HUES48 (cell line): Measurements from ENCODE around the gene SH2D7.

Experiments used
- H3K27ac ChIP-seq: one replicate; pipeline ENCODE4 v1.7.0; 2013; ENCODE audit warnings: low read depth, low read length, inconsistent platforms
- H3K27me3 ChIP-seq: 2 replicates; pipeline ENCODE4 v1.6.1; 2013; ENCODE audit warnings: mild to moderate bottlenecking, low read length; ENCODE audit not compliant: control insufficient read depth, insufficient read depth
- H3K36me3 ChIP-seq: 2 replicates; pipeline ENCODE4 v1.6.1; 2013; ENCODE audit warnings: low read length; ENCODE audit not compliant: control insufficient read depth, insufficient read depth
- H3K4me1 ChIP-seq: 2 replicates; pipeline ENCODE4 v1.6.1; 2013; ENCODE audit warnings: mild to moderate bottlenecking, low read length; ENCODE audit not compliant: control insufficient read depth, insufficient read depth
- H3K4me3 ChIP-seq: 2 replicates; pipeline ENCODE4 v1.5.1; 2013; ENCODE audit warnings: mild to moderate bottlenecking, low read depth, low read length
- H3K9ac ChIP-seq: 2 replicates; pipeline ENCODE4 v1.6.1; 2013; ENCODE audit warnings: mild to moderate bottlenecking, low read depth, low read length, moderate library complexity
- H3K9me3 ChIP-seq: 2 replicates; pipeline ENCODE4 v1.6.1; 2013; ENCODE audit warnings: low read length; ENCODE audit not compliant: control insufficient read depth, insufficient read depth

The SH2D7 gene

DNA sequence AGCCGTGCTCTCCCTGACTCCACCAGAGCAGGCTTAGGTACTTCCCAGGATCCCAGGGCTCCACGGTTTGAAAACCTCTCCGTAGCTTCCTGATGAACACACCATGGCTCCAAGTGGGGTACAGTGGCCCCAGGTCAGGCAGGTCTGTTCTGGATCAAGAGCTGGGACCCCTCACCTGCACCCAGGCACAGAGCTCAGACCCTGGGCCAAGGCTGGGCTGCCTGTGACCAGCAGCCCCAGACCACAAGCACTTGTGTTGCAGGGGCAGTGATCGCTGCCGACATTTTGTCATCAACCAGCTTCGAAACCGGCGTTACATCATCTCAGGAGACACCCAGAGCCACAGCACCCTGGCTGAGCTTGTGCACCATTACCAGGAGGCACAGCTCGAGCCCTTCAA is 5.3 kb downstream of the SH2D7 start:
- H3K27ac ChIP-seq = no peak overlapping the region
- no peaks in the 10 kb centered on the region for H3K4me1 ChIP-seq
- no peaks in the 10 kb centered on the region for H3K36me3 ChIP-seq
- no peak overlapping the region for H3K4me3 ChIP-seq
- no peak overlapping the region for H3K9ac ChIP-seq
- no peaks in the 10 kb centered on the region for H3K9me3 ChIP-seq
- peaks cover 5% of the 10 kb centered on the region; the same call in 1 of the 2 replicates for H3K27me3 ChIP-seq

DNA sequence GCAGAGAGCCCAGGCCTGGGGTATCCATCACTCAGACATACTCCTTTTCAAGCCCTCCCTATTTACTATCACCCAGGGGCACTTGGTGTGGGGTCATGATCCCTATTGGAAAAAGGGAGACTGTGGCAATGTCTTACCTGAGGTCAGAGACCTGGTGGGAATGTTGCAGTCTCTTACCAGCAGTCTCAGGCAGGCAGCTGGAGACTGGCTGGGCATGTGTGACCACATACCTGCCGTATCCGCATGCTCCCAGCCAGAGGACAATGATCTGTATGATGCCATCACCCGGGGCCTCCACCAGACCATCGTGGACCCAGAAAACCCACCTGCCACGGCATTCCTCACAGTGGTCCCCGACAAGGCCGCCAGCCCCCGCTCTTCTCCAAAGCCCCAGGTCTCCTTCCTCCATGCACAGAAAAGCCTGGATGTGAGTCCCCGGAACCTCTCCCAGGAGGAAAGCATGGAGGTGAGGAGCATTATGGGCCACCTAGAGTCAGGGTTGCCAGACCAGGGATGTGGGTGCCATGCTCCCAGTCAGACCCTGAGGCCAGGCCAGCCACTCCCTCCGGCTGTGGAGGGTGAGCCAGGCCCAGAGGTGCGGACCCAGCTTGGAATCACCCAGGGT is 5.9 kb downstream of the SH2D7 start:
- Histone ChIP-seq H3K4me1 (no peaks in the 10 kb centered on the region), H3K9me3 (no peaks in the 10 kb centered on the region), H3K27me3 (peaks cover 5% of the 10 kb centered on the region; the same call in 1 of the 2 replicates)

DNA sequence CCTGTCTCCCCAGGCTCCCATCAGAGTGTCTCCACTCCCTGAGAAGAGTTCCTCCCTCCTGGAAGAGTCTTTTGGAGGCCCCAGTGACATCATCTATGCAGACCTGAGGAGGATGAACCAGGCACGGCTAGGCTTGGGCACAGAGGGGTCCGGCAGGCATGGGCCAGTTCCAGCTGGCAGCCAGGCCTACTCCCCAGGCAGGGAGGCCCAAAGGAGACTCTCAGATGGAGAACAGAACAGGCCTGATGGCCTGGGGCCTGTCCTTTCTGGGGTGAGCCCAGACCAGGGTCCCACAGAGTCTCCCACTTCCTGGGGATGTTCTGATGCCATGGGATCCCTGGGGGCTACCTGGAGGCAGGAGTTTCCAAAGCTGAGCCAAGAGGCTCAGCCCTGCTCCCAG is 8.5 kb downstream of the SH2D7 start:
- Histone ChIP-seq H3K4me1 (no peaks in the 10 kb centered on the region), H3K9ac (no peak overlapping the region), H3K4me3 (no peak overlapping the region), H3K27ac (no peak overlapping the region), H3K36me3 (no peaks in the 10 kb centered on the region; the same call in 1 of the 2 replicates), H3K9me3 (no peaks in the 10 kb centered on the region), H3K27me3 (no peaks in the 10 kb centered on the region)

More for the DNA sequence above, 5.9 kb downstream of the SH2D7 start:
- Histone ChIP-seq H3K36me3 (no peaks in the 10 kb centered on the region), H3K4me3 (no peak overlapping the region), H3K9ac (no peak overlapping the region), H3K27ac (no peak overlapping the region)

GRCh38 chr15:78101423-78102105 is 9.2 kb downstream of the SH2D7 start:
- Histone ChIP-seq H3K4me1 (no peaks in the 10 kb centered on the region), H3K9me3 (no peaks in the 10 kb centered on the region), H3K27me3 (no peaks in the 10 kb centered on the region), H3K9ac (no peak overlapping the region), H3K4me3 (no peak overlapping the region), H3K36me3 (no peaks in the 10 kb centered on the region; the same call in 1 of the 2 replicates), H3K27ac (no peak overlapping the region)

- no peaks in the 10 kb centered on the region for H3K27me3 ChIP-seq
- no peak overlapping the region for H3K9ac ChIP-seq
- H3K36me3 ChIP-seq = no peaks in the 10 kb centered on the region; the same call in 1 of the 2 replicates
- no peaks in the 10 kb centered on the region for H3K9me3 ChIP-seq
- H3K4me3 ChIP-seq = no peak overlapping the region
- H3K4me1 ChIP-seq = no peaks in the 10 kb centered on the region
- H3K27ac ChIP-seq = no peak overlapping the region
Measured at GRCh38 chr15:78102211-78102610, 9.8 kb downstream of the SH2D7 start.

DNA sequence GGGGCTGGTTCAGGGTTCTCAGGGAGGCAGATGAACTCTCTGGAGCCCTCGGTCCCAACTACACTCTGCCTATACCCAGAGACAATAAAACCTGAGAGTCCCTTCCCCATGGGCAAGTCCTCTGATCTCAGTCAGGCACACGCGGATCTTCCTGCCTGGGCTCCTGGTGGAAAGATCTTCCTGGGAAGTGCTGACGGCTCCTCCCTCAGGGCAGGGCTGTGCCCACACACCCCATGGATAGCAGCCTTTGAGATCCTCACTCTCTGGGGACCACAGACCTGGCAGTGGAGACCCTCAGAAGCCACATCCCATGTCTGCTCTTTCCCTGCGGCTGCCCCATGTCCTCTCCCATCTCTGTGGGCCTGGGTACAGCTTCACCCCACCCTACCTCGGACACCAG is 10.4 kb downstream of the SH2D7 start:
- H3K9ac ChIP-seq = no peak overlapping the region
- no peaks in the 10 kb centered on the region for H3K4me1 ChIP-seq
- no peak overlapping the region for H3K4me3 ChIP-seq
- H3K9me3 ChIP-seq = no peaks in the 10 kb centered on the region
- no peak overlapping the region for H3K27ac ChIP-seq
- H3K27me3 ChIP-seq = no peaks in the 10 kb centered on the region
- no peaks in the 10 kb centered on the region; the same call in 1 of the 2 replicates for H3K36me3 ChIP-seq

- H3K9me3 ChIP-seq = no peaks in the 10 kb centered on the region
- no peak overlapping the region for H3K4me3 ChIP-seq
- no peaks in the 10 kb centered on the region for H3K4me1 ChIP-seq
- no peak overlapping the region for H3K9ac ChIP-seq
- H3K27me3 ChIP-seq = no peaks in the 10 kb centered on the region
- H3K36me3 ChIP-seq = no peaks in the 10 kb centered on the region; the same call in 1 of the 2 replicates
- H3K27ac ChIP-seq = no peak overlapping the region
Measured at GRCh38 chr15:78103406-78104118, 11.2 kb downstream of the SH2D7 start.

DNA sequence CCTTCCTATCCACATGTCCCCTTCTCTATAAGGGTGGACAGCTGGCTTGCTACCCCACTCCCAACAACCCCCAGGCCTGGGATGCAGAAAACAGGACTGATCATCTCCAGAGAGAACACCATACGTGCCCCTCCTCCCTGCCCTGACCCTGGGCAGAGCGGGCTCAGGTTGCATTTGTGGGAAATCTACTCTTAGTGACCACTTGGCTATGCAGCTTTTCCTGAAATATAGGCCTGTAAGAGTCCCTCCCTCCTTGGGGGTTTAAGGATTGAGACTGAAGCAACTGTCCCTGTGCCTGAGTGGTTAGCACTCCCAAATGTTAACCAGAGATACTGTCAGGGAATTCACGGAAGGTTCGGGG is 11.7 kb downstream of the SH2D7 start:
- Histone ChIP-seq H3K36me3 (no peaks in the 10 kb centered on the region; the same call in 1 of the 2 replicates), H3K27ac (no peak overlapping the region), H3K4me1 (no peaks in the 10 kb centered on the region), H3K9me3 (no peaks in the 10 kb centered on the region), H3K9ac (no peak overlapping the region), H3K4me3 (no peak overlapping the region), H3K27me3 (no peaks in the 10 kb centered on the region)

DNA sequence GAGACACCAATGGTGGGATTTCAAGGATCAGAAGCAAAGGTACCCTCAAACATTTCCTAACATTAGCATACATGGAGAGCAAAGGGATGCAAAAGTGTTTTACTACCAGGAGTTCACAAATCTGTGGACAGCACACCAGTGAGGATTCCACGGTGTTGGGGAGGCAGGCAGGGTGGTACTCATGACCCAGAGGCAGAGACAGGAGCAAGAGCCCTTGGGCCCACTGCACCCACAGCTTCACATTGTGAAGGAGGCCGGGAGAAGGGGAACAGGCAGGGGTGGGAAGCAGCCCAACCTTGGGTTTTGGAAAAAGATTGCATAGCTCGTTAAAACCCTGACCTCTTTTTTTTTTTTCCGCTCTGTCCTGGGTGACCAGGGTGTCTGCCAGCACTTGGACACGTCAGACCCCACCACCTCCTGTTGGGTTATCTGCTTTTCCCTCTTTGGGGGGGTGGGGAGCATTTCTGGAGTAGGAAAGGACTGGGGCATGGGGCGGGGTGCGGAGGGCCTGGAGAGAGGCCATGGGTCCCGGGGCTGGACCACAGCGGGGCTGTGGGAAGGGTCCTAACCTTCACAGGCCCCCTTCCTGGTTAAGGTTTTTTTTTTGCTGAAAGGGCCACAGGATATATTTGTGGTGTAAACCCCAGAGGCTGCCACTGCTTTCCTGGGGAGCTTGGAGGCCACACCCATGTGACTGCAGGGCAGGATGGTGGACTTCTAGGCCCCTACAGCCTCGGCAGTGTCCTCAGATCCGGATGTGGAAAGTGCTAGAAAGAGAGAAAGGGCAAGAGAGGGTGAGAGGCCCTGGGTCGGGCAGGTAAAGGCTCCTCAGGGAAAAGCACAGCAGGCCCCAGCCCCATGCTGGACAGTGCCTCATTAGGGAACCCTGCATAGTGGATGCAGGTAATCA is 12.5 kb downstream of the SH2D7 start:
- Histone ChIP-seq H3K4me3 (no peak overlapping the region), H3K36me3 (no peaks in the 10 kb centered on the region; the same call in 1 of the 2 replicates), H3K27me3 (no peaks in the 10 kb centered on the region), H3K9me3 (no peaks in the 10 kb centered on the region), H3K27ac (no peak overlapping the region), H3K9ac (no peak overlapping the region), H3K4me1 (no peaks in the 10 kb centered on the region)

DNA sequence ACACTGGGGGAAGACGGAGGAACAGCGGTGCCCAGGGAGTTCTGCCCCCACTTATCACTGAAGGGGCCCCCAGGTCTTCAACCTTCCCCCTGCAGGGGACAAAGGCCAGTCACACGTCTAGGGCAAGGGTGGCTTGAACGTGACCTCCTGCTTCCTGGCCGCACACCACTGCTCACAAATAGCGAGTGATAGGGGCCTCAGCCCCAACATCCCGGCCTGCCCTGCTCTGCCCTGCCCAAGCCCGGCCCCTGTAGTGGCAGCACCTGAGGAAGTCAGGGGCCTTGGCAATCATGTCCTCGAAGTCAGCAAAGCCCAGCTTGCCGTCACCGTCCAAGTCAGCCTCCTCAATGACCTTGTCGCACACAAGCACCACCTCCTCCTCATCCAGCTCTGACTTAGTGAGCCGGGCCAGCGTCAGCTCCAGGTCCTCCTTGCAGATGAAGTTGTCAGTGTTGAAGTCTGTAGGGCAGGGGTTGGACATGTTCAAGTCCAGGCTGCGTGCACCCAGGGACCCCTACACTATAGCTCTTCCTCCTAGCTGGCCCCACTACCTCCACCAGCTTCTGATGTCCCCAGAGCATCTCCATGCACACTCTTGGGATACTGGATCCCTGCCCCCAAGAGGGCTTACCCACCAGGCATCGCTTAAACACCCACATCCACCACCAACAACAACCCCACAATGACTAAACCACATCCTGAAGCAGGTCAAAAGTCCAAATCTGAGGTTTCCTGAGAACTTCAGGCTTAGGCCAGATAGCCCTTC is 13.3 kb downstream of the SH2D7 start:
- Histone ChIP-seq H3K9me3 (no peaks in the 10 kb centered on the region), H3K36me3 (no peaks in the 10 kb centered on the region; the same call in 1 of the 2 replicates), H3K27me3 (no peaks in the 10 kb centered on the region), H3K27ac (no peak overlapping the region), H3K9ac (no peak overlapping the region), H3K4me1 (no peaks in the 10 kb centered on the region), H3K4me3 (no peak overlapping the region)
